NCI-H2107 (cell line): ENCODE data around the gene PGAP6.
"Not testable (repeated sequence)": the region's sequence is repeated elsewhere in the genome, so short reads cannot be mapped to it uniquely, and the experiment has no call there.

Source experiments
- DNase-seq: peaks from one replicate; lab custom pipeline; 2025; lab: John Stamatoyannopoulos, UW

PGAP6 gene

DNA sequence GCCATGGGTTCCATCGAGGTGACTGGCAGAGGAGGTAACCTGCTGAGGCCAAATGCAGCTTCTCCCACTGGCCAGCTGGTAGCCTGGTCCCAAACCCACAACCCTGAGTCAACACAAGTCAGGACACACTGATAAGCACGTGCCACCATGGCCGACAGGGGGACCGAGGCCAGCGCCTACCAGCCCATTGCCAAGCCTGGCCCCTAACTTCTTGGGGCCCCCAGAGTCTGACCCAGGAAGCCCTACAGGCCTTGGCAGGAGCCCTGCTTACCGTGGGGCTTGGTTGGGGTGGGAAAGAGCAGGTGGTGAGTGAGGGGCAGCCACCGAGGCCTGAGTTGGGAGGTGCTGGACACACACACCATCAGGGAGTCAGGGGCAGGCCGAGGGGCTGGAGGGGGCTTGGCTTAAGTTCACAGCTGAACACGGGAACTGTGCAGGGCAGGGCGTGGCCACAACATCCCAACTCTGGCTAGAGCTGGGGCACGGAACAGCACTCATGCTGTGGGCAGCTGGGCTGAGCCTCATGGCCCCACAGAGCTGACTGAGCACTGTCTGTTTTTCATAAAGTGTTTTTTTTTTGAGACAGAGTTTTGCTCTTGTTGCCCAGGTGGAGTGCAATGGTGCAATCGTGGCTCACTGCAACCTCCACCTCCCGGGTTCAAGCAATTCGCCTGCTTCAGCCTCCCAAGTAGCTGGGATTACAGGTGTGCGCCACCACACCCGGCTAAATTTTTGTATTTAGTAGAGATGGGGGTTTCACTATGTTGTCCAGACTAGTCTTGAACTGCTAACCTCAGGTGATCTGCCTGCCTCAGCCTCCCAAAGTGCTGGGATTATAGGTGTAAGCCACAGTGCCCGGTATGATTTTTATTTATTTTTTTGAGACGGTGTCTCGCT is 16.9 kb downstream of the PGAP6 start:
- DNase-seq, result no peak

DNA sequence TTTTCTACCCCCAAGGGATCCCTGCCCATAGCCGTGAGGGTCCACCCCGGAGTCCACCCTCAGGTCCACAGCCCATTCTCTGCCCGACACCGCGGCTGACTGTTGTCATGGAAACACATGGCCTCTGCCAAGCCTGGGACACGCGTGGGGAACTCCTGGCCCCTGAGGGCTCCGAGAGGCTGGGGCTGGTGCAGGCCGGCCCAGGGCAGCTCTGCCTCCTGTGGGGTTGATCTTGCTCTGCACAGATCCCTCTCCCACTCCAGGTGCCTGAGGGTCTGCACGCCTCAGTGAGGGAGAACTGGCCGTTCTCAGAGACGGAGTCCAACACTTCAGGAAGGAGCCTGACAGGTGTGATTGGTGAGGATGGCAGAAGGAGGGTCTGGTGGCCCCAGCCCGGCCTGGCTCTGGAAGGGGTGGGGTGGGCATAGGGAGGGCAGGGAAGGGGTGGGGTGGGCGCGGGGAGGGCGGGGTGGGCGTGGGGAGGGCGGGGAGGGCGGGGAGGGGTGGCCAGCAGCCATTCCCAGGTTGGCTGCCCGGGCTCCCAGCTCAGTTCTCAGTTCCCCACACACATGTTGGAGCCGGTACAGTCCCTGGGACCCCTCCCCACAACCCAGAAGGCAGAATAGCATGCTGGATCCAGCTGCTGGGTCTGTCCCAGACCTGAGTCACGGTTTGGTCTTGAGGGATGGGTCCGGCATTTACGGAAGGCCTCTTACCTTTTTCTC is 17.9 kb downstream of the PGAP6 start:
- DNase-seq, result no peak

DNA sequence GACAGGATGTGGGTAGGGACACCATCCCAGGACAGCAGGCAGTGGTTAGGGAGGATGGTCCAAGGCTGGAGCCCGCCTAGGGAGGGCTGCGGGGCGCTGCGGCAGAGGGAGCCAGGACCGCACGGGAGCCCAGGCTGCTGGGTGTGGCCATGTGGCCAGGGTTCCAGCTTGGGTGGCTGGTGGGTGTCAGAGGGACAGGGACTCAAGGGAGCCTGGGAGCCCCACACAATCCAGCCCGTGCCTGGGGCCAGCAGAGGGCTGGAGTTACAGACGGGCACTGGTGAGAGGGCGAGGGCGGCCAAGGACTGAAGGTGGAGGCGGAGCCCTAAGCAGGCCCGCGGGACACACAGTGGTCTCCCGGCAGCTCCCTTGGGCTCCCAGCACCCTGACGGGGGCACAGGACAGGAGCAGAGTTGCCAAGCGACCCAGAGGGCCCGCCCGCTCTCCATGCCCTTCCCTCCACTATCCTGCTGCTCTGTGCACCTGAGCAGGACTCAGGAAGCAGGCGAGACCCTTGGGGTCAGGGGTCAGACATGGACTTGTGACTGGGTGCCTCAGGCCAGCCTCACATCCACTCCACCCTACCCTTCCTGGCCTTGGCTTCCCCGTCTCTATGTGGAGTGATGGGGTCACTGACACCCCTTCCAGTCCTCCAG is 18.5 kb downstream of the PGAP6 start:
- no peak for DNase-seq

DNA sequence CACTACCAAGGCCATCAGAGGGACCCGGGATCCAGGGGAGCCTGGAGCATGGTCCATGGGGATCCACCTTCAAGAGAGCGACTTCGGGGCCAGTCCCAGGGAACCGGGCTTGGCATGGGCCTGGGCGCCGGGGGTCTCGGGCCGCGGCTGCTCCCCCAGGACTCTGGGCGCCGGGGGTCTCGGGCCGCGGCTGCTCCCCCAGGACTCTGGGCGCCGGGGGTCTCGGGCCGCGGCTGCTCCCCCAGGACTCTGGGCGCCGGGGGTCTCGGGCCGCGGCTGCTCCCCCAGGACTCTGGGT is 19.1 kb downstream of the PGAP6 start:
- not testable (repeated sequence) for DNase-seq

DNA sequence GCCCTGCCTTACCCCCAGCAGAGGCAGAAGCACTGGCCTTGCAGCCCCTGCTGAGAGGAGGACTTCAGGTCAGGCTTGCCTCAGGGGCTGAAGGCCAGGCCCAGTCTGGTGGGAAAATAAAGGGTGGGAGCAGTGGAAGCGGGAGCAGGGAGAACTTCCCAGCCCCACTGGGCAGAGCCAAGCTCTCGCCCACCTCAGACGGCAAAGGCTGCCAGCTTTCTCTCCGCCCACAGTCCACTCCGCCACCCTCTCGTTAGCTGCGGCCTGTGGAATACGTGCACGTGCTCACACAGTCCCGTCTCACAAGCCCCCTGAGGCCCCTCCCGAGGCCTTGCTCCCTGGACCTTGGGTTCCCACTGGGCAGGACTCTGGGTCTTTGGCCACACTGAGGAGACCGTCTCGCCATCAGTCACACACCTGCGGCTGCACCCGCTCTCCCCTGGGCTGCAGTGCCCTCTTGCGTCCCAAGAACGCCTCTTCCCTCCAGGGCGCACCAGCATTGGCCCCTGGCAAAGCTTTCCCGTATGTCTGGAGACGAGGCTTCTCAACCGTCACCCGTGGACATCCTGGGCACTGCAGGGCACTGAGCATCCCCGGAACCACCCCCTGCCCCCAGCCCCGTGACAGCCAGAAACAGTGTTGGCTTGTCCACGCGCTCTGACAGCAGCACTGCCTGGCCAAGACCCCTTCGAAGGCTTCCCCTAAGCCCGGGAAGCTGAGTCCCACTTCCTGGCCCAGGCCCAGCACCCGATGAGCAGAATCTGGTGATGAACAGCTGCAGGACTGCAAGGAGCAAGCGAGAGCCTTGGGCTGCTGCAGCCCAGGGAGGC is 19.7 kb downstream of the PGAP6 start:
- DNase-seq, result peak; percentile 85

DNA sequence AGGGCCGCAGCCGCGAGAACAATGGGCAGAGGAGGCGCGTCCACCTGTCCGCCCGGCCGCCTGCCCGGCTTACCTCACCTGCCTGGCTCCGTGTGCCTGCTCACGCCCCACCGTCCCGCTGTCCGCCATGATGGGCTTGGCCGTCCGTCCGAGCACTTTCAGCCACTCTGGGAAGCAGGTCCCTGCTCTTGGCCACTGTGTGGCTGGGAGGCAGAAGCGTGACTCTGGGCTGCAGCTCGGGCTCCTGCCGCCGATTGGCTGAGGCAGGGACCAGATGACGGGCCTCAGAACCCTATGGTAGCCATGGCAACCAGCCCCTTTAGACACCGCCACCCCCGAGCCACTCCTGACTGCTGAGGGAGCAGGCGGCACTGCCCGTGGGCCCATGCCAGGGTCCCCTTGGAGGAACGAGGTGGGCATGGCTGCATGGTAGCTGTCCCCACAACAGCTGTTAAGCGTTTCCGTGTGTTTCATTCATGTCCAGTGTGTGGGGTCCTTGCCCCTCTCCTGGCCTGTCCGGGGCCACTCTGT is 20.4 kb downstream of the PGAP6 start:
- DNase-seq, result no peak

- DNase-seq, result no peak
These were observed 21.0 kb downstream of the PGAP6 start for GRCh38 chr16:360698-361336.

DNA sequence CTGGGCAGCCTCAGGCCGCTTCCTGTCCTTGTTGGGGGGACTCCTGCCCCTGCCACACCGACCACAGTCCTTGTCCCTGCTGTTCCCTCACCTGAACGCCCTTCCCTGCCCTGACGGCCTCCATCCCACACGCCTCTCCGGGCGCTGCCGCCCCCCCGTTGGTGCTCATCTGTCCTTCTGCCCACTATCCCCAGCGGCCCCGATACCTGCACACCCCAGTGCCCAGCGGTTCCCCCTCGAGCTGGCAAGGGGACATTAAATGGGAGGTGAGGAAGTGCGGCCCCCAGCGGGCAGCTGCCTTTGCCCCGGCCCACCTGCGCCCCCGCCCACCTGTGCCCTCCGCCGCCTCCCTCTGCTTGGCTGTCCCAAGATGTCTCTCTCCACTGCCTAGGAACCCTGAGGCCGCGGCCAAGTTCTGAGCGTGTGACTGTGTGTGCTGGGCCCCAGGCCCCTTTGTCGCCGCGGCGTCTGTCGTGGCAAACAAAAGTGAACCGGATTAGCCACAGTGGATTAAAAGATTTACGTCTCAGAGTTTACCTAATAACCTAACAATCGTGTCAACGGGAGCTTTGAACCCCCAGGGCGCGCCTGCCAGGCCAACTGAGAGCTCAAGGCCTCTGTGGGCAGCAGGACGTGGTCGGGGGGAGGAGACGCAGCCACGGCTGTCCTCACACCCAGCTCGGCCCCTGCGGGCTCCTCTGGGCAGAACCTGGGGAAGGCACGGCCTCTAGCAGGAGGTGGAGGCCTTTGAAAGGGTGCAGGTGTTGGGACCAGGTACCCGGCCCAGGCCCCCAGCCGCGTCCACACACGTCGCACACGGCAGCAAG is 21.7 kb downstream of the PGAP6 start:
- no peak for DNase-seq

DNA sequence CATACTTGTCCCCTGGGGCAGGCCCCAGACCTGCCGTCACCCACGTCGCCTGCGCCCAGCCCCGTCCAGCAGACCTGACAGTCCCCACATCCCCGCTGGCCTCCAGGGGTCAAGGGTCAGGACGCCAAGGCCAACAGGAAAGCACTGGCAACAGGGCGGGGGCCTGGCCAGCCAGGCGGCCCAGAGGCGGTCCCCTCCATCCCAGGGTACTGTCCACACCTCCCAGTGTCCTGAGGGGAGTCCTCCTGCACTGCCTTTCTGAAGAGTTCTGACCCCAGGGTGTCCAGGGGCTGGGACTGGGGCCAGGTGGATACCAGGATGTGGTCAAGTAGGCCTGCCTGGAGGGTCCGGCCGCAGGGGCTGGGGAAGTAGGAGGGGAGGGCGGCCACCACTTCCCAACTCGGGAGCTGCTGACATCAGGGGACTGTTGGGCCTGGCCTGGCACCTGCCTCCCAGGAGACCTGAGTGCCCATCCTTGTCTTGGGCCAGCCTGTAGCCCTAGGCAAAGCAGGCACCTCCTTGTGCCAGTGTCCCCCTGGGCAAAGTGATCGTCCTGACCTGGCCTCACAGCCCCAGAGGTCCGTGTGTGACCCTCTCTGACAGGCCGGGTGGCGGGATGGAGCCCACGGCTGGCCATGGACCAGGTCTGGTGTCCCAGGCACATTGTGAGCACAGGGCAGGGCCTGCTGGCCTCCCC is 22.6 kb downstream of the PGAP6 start:
- DNase-seq, result no peak

DNA sequence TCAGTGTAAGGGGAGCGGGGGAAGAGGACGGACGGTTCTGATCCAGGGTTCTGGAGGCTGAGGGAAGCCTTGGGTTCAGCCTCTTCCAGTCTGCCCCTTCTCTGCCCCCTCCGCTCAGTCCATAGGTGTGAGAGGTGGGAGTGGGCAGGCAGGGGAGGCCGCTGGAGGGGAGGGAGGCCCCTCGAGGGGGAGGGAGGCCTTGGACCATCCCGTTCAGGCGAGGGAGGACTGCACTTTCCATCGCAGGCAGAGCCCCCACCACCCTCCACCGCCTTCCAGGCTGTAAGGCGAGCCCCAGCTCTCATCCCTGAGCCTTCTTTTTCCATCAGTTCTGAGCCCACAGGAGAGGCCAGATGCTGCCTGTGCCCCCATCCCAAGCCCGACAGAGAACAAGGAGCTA is 25.0 kb downstream of the PGAP6 start:
- DNase-seq, result no peak

- no peak for DNase-seq
These were observed 26.8 kb downstream of the PGAP6 start for GRCh38 chr16:354971-355461.

- DNase-seq, result no peak
These were observed 27.4 kb downstream of the PGAP6 start for GRCh38 chr16:354291-354881.

DNA sequence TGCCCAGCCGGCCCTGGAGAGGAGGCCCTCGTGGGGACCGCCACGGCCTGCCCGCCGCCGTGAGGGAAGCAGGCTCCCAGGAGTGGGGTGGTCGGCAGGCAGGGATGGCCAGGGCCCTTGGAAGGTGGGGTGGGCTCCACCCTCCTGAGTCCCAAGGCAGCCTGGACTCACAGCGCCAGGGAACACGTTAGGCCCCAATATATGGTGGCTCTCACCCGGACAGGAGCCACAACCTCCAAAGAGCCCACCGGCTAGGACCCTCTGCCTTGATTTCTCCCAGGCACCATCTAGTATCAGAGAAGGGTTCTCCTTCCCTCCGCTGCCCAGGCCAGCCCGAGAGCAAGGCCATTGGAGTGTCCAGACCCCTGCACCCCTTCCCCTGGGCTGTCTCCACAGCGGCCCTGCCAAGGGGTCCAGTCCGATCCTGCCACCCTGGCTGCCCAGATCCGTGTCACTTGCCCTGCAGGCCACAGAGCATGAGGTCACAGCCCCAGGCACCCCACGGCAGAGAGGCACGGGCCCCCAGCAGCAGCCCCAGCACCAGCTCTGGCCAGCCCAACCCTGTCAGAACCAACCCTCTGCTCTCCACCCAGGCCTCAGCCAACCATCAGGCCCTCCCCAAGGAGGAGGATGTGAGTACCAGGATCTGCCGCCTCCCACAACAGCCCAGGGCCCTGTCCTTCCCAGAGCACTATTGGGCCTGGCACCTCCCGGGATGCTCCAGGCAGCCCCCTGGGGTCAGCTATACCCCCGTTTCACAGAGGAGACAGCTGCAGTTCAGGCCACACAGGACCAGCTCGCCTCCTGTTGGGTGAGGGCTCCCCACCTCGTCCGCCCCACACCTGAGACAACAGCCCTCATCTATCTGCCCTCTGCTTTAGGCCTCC is 28.1 kb downstream of the PGAP6 start:
- no peak for DNase-seq

DNA sequence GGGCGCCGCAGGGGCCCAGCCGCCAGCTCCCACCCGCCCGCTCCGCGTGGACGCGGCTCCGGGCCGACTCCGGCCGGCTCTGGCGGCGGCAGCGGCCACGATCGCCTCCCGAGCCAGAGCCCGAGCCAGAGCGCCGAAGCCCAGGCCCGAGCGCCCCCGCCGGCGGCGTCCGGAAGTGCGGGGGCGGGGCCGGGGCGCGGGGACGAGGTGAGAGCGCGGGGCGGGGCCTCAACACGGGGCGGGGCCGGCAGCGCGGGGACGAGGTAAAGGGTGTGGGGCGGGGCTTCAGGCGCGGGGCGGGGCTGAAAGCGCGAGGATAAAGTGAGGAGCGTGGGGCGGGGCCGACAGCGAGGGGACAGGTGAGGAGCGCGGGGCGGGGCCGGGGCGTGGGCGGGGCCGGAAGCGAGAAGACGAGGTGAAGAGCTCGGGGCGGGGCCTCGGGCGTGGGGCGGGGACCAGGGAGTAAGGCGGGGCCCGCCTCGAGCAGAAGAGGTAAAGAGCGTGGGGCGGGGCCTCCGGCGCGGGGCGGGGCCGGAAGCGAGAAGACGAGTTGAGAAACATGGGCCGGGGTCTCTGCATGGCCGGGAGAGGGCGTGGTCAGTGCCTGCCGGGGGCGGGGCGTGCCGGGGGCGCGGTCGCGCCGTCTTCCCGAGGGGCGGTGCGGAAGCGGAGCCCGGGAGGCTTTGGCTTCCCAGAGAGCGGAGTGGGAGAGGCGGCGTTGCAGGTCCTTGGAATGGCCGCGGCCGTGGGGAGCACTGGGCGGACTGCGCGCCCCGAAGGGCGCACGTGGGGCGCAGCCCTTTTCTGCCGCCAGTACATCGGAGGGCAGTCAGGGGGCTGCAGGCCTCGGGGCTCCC is 29.0 kb downstream of the PGAP6 start, which contains the start of gene AXIN1:
Gene AXIN1, minus strand, starts transcription at position 177 of the 857 bp plus-strand sequence. CDS start 5,698 bp downstream, outside the sequence.
- DNase-seq, result peak; percentile 98

DNA sequence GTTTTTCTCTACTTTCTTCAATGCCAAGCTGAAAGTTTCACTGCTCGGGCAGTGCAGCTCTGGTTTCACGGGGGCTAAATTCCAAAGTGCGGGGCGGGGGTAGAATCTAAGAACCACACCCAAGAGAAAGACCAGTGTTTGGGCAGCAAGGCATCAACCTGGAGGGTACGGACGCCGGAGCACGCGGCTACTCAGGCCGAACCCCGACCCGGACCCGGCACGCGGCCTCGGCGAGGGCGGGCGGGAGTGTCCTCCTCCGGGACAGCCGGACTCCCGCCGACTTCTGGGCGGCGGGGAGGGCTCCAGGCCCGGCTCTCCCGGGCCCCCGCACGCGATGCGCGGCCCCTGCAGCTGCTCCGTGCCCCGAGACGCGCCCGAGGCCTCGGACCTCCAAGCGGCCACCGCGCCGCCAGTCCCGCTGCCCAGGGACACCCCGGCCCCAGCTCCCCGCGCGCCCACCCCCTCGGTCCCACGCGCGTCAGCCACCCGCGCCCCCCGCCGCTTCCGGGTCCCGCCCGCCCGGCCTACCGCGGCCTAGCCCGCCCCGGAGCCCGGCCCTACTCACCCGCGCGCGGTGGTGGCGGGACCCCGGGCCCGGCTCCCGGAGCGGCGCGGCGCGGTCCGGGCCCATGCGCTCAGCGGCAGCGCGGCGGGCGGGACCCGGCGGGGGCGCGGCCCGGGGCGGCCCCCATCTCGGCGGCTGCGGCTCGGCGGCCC is 29.8 kb downstream of the PGAP6 start:
- DNase-seq, result no peak

- DNase-seq, result no peak
These were observed 31.6 kb downstream of the PGAP6 start for GRCh38 chr16:350203-350602.
